ENCODE measurements around the gene CFAP97D2.

The CFAP97D2 gene

GRCh38 chr13:114200399-114200911 lies 21.4 kb downstream of the CFAP97D2 start:
- no peak for DNase-seq

- DNase-seq = no peak
These were observed 23.5 kb downstream of the CFAP97D2 start for GRCh38 chr13:114202581-114202980.

GRCh38 chr13:114203536-114203935 lies 24.5 kb downstream of the CFAP97D2 start:
- DNase-seq = no peak

GRCh38 chr13:114204894-114205293 lies 25.8 kb downstream of the CFAP97D2 start:
- no peak for DNase-seq

- no peak for DNase-seq
These were observed 29.1 kb downstream of the CFAP97D2 start for GRCh38 chr13:114208134-114208533.

GRCh38 chr13:114211446-114212157 lies 32.5 kb downstream of the CFAP97D2 start:
- no peak for DNase-seq

GRCh38 chr13:114212158-114212495 lies 33.1 kb downstream of the CFAP97D2 start:
- no peak for DNase-seq

GRCh38 chr13:114213980-114214379 lies 34.9 kb downstream of the CFAP97D2 start:
- DNase-seq = no peak

- no peak for DNase-seq
These were observed 40.3 kb downstream of the CFAP97D2 start for GRCh38 chr13:114219392-114219791.

- DNase-seq = no peak
These were observed 43.5 kb downstream of the CFAP97D2 start for GRCh38 chr13:114222461-114222968.

GRCh38 chr13:114224201-114224600 lies 45.1 kb downstream of the CFAP97D2 start:
- no peak for DNase-seq

GRCh38 chr13:114225610-114226009 lies 46.6 kb downstream of the CFAP97D2 start:
- DNase-seq = no peak

GRCh38 chr13:114226088-114226487 lies 47.0 kb downstream of the CFAP97D2 start:
- DNase-seq = no peak

- DNase-seq = no peak
These were observed 47.8 kb downstream of the CFAP97D2 start for GRCh38 chr13:114226699-114227323.

GRCh38 chr13:114227528-114227927 lies 48.5 kb downstream of the CFAP97D2 start:
- DNase-seq = no peak

GRCh38 chr13:114228176-114228575 lies 49.1 kb downstream of the CFAP97D2 start:
- no peak for DNase-seq

GRCh38 chr13:114229506-114229905 lies 50.4 kb downstream of the CFAP97D2 start:
- no peak for DNase-seq

GRCh38 chr13:114230117-114230516 lies 51.1 kb downstream of the CFAP97D2 start:
- no peak for DNase-seq

- DNase-seq = no peak
These were observed 51.5 kb downstream of the CFAP97D2 start for GRCh38 chr13:114230575-114230974.

GRCh38 chr13:114231886-114232285 lies 52.8 kb downstream of the CFAP97D2 start:
- DNase-seq = no peak

GRCh38 chr13:114234266-114234644 lies 55.2 kb downstream of the CFAP97D2 start:
- no peak for DNase-seq

- peak; percentile 39 for DNase-seq
These were observed 55.8 kb downstream of the CFAP97D2 start, which contains the start of gene CDC16 for GRCh38 chr13:114234645-114235421. CDC16 (plus strand) TSS chr13:114234897; CDS start chr13:114235085, 188 bp downstream.

- DNase-seq = no peak
These were observed 56.6 kb downstream of the CFAP97D2 start for GRCh38 chr13:114235697-114236096.
